H9 (cell line): ENCODE data around the gene GRB2. TPM values are rescaled to one million over a fixed set of nuclear protein-coding genes. Genes with fewer than 3 reads are reported as not detected.

Source experiments
- DNase-seq: peaks from one replicate; pipeline ENCODE4 v3.0.0-alpha.2; 2017
- H2AFZ ChIP-seq: one replicate; pipeline ENCODE4 v1.6.1; 2013; ENCODE audit warnings: mild to moderate bottlenecking, low read length, control low read depth, moderate library complexity
- H2AK5ac ChIP-seq: 2 replicates; pipeline ENCODE4 v1.6.1; 2013; ENCODE audit warnings: low read length, control low read depth, mixed read lengths; ENCODE audit not compliant: insufficient read length
- H2BK120ac ChIP-seq: one replicate; pipeline ENCODE4 v1.6.1; 2013; ENCODE audit warnings: low read depth, mild to moderate bottlenecking, low read length, control low read depth, inconsistent platforms; ENCODE audit not compliant: poor library complexity, severe bottlenecking
- H2BK12ac ChIP-seq: 2 replicates; pipeline ENCODE4 v1.6.1; 2013; ENCODE audit warnings: low read length, control low read depth, mixed read lengths, low read depth; ENCODE audit not compliant: insufficient read length
- H2BK15ac ChIP-seq: 2 replicates; pipeline ENCODE4 v1.6.1; 2013; ENCODE audit warnings: low read depth, low read length, control low read depth
- H2BK20ac ChIP-seq: one replicate; pipeline ENCODE4 v1.6.1; 2013; ENCODE audit warnings: low read depth, mild to moderate bottlenecking, low read length, control low read depth, inconsistent platforms; ENCODE audit not compliant: poor library complexity, severe bottlenecking
- H2BK5ac ChIP-seq: 2 replicates; pipeline ENCODE4 v1.6.1; 2013; ENCODE audit warnings: low read length, control low read depth, mixed read lengths; ENCODE audit not compliant: insufficient read length
- H3K14ac ChIP-seq: 2 replicates; pipeline ENCODE4 v1.6.1; 2013; ENCODE audit warnings: low read length, control low read depth; ENCODE audit not compliant: insufficient read depth
- H3K18ac ChIP-seq: 2 replicates; pipeline ENCODE4 v1.6.1; 2013; ENCODE audit warnings: low read depth, mild to moderate bottlenecking, mixed read lengths, low read length, control low read depth; ENCODE audit not compliant: insufficient read length
- H3K23ac ChIP-seq: 2 replicates; pipeline ENCODE4 v1.6.1; 2013; ENCODE audit warnings: low read length, control low read depth, mixed read lengths, low read depth; ENCODE audit not compliant: insufficient read length
- H3K23me2 ChIP-seq: 2 replicates; pipeline ENCODE4 v1.6.1; 2013; ENCODE audit warnings: low read depth, mild to moderate bottlenecking, mixed read lengths, low read length, control low read depth; ENCODE audit not compliant: insufficient read length, poor library complexity, severe bottlenecking
- H3K27ac ChIP-seq: 2 replicates; pipeline ENCODE4 v1.5.1; 2013; ENCODE audit warnings: low read length, control low read depth, mixed read lengths, low read depth; ENCODE audit not compliant: insufficient read length
- H3K27me3 ChIP-seq: 2 replicates; pipeline ENCODE4 v1.6.1; 2013; ENCODE audit warnings: low read length, control low read depth, inconsistent platforms; ENCODE audit not compliant: insufficient read depth
- H3K4ac ChIP-seq: 2 replicates; pipeline ENCODE4 v1.6.1; 2013; ENCODE audit warnings: low read depth, mild to moderate bottlenecking, control low read depth, inconsistent platforms, low read length, moderate library complexity
- H3K4me1 ChIP-seq: 2 replicates; pipeline ENCODE4 v1.6.1; 2013; ENCODE audit warnings: low read length, control low read depth, inconsistent platforms; ENCODE audit not compliant: insufficient read depth
- H3K4me2 ChIP-seq: 2 replicates; pipeline ENCODE4 v1.6.1; 2013; ENCODE audit warnings: low read length, control low read depth, mixed read lengths; ENCODE audit not compliant: insufficient read length, insufficient read depth
- H3K56ac ChIP-seq: 2 replicates; pipeline ENCODE4 v1.6.1; 2013; ENCODE audit warnings: low read depth, mild to moderate bottlenecking, mixed read lengths, low read length, control low read depth; ENCODE audit not compliant: insufficient read length
- H3K79me1 ChIP-seq: 2 replicates; pipeline ENCODE4 v1.6.1; 2013; ENCODE audit warnings: low read depth, mild to moderate bottlenecking, moderate library complexity, low read length, control low read depth, inconsistent platforms; ENCODE audit not compliant: insufficient read depth, poor library complexity, severe bottlenecking
- H3K79me2 ChIP-seq: 2 replicates; pipeline ENCODE4 v1.6.1; 2013; ENCODE audit warnings: low read length, control low read depth, inconsistent platforms; ENCODE audit not compliant: insufficient read depth
- H3K9ac ChIP-seq: 2 replicates; pipeline ENCODE4 v1.6.1; 2013; ENCODE audit warnings: low read length, control low read depth, mixed read lengths; ENCODE audit not compliant: insufficient read length; ENCODE audit errors: extremely low read depth
- H3K9me3 ChIP-seq: one replicate; pipeline ENCODE4 v1.6.1; 2013; ENCODE audit warnings: low read depth, low read length, inconsistent platforms; ENCODE audit not compliant: control insufficient read depth
- H3T11ph ChIP-seq: one replicate; pipeline ENCODE4 v1.6.1; 2013; ENCODE audit warnings: mild to moderate bottlenecking, low read length, control low read depth, inconsistent platforms
- H4K20me1 ChIP-seq: one replicate; pipeline ENCODE4 v1.6.1; 2013; ENCODE audit not compliant: control insufficient read depth, insufficient read length, insufficient read depth
- H4K5ac ChIP-seq: 2 replicates; pipeline ENCODE4 v1.6.1; 2013; ENCODE audit warnings: low read depth, mild to moderate bottlenecking, mixed read lengths, low read length, control low read depth; ENCODE audit not compliant: insufficient read length
- H4K8ac ChIP-seq: replicated peaks from 2 replicates; pipeline ENCODE4 v1.6.1; 2013; ENCODE audit warnings: low read length, control low read depth, mixed read lengths, low read depth; ENCODE audit not compliant: insufficient read length
- H4K91ac ChIP-seq: 2 replicates; pipeline ENCODE4 v1.6.1; 2013; ENCODE audit warnings: low read depth, mild to moderate bottlenecking, moderate library complexity, mixed read lengths, low read length, control low read depth; ENCODE audit not compliant: insufficient read length
- H3K27ac Mint-ChIP-seq, 3 experiments: 2 replicates in 2 of 3; 3 replicates in 1 of 3; pipeline ENCODE4 v1.8.0; 2020 to 2021; ENCODE audit warnings: mixed read lengths in 3 of 3, mild to moderate bottlenecking in 1 of 3, moderate library complexity in 1 of 3
- H3K27me3 Mint-ChIP-seq: 2 replicates; pipeline ENCODE4 v1.8.0; 2021; ENCODE audit warnings: low read depth, mild to moderate bottlenecking, moderate library complexity, mixed read lengths
- H3K36me3 Mint-ChIP-seq, 3 experiments: 2 replicates in 2 of 3; 3 replicates in 1 of 3; pipeline ENCODE4 v1.8.0; 2020 to 2021; ENCODE audit warnings: low read depth in 3 of 3, mixed read lengths in 3 of 3; ENCODE audit not compliant: insufficient read depth in 1 of 3
- H3K4me1 Mint-ChIP-seq, 2 experiments: 2 replicates each; pipeline ENCODE4 v1.8.0; 2020; ENCODE audit warnings: mixed read lengths in 2 of 2
- H3K4me3 Mint-ChIP-seq, 2 experiments: 2 replicates in 1 of 2; 3 replicates in 1 of 2; pipeline ENCODE4 v1.8.0; 2020 to 2021; ENCODE audit warnings: mild to moderate bottlenecking in 2 of 2, mixed read lengths in 2 of 2, moderate library complexity in 1 of 2
- H3K9me3 Mint-ChIP-seq, 2 experiments: 2 replicates in 1 of 2; 3 replicates in 1 of 2; pipeline ENCODE4 v1.8.0; 2020; ENCODE audit warnings: mild to moderate bottlenecking in 2 of 2, mixed read lengths in 2 of 2, moderate library complexity in 1 of 2
- WGBS: extraction: QIAGEN DNeasy Blood & Tissue Kit; methylation state at CpG from one replicate; pipeline ENCODE4 v1.1.7; 2013; ENCODE audit warnings: missing lambda C conversion rate, low lambda C conversion rate, mixed read lengths; ENCODE audit not compliant: insufficient read length; ENCODE audit errors: extremely low coverage; 5-methylcytosine and 5-hydroxymethylcytosine counted together
- total RNA-seq: library from RNA; stranded (reverse); gene quantifications from 2 replicates; pipeline ENCODE4 v1.2.1, GENCODE V29; 2021
- TF ChIP-seq, protein P1 (sequence below): fragments of 200-600 bp; sonication (generic); conservative IDR thresholded peaks from 3 replicates; pipeline ENCODE4 v1.8.0; 2021; ENCODE audit warnings: antibody characterized with exemption, mild to moderate bottlenecking

Gene GRB2
- total RNA-seq, 1 experiment from 2014 or later: 91.7 TPM

DNA sequence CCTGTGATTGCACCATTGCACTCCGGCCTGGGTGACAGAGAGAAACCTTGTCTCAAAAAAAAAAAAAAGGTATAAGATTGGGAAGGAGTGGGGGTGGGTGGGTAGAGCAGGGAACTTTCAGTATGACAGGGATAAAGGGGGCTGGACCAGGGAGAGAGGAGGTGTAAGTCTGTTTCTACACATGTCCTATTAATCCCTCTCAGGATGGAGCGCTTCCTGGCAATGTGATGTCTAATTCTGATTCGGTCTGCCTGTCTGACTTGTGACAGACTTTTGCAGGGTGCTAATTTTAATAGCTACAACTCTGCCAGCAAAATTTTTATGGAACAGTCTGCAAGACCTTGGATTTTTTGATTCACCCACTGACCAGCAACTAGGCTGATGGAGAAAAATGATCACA, 62.5 kb downstream of the GRB2 start:
- Histone ChIP-seq H2AFZ (no peak overlapping the region), H3K79me1 (peaks cover 3% of the 10 kb centered on the region), H3K23ac (no peak overlapping the region), H3K4me2 (no peak overlapping the region), H3K79me2 (peaks cover 5% of the 10 kb centered on the region; the same call in 1 of the 2 replicates), H2BK20ac (no peak overlapping the region), H2BK12ac (no peak overlapping the region), H3K56ac (no peak overlapping the region), H2BK5ac (no peak overlapping the region), H2BK120ac (no peak overlapping the region), H3K9ac (no peak overlapping the region), H3K4ac (no peak overlapping the region), H3K4me1 (peaks cover 28% of the 10 kb centered on the region), H4K91ac (no peak overlapping the region), H3K18ac (no peak overlapping the region), H3K9me3 (no peaks in the 10 kb centered on the region), H4K20me1 (no peaks in the 10 kb centered on the region), H4K5ac (no peak overlapping the region), H3K23me2 (peaks cover 6% of the 10 kb centered on the region), H3K14ac (no peak overlapping the region), H3T11ph (no peak overlapping the region), H4K8ac (no peak overlapping the region), H2BK15ac (no peak overlapping the region), H2AK5ac (no peak overlapping the region), H3K27me3 (no peaks in the 10 kb centered on the region), H3K27ac (no peak overlapping the region)
- Mint-ChIP-seq H3K9me3 (no peaks in the 10 kb centered on the region), H3K4me1 (peaks cover 60 to 71% of the 10 kb centered on the region in 2 experiments), H3K27ac (no peak overlapping the region), H3K4me3 (peak overlapping the region in 1 of 2 experiments; percentile 43; a peak in 2 of 5 replicates), H3K27me3 (no peaks in the 10 kb centered on the region), H3K36me3 (peaks cover 0 to 2% (median 0%) of the 10 kb centered on the region in 3 experiments; a peak in 1 of 7 replicates)
- no peak for DNase-seq
- TF ChIP-seq, protein P1, sequence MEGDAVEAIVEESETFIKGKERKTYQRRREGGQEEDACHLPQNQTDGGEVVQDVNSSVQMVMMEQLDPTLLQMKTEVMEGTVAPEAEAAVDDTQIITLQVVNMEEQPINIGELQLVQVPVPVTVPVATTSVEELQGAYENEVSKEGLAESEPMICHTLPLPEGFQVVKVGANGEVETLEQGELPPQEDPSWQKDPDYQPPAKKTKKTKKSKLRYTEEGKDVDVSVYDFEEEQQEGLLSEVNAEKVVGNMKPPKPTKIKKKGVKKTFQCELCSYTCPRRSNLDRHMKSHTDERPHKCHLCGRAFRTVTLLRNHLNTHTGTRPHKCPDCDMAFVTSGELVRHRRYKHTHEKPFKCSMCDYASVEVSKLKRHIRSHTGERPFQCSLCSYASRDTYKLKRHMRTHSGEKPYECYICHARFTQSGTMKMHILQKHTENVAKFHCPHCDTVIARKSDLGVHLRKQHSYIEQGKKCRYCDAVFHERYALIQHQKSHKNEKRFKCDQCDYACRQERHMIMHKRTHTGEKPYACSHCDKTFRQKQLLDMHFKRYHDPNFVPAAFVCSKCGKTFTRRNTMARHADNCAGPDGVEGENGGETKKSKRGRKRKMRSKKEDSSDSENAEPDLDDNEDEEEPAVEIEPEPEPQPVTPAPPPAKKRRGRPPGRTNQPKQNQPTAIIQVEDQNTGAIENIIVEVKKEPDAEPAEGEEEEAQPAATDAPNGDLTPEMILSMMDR: no peak
- no CpG with 5 or more reads among the region's 3 CpGs for WGBS
